Measurements from ENCODE around the gene HHATL.

GRCh38 chr3:42749025-42749752, 46.6 kb upstream of the HHATL start:
- TF ChIP-seq POLR2AphosphoS5 (IDR thresholded peaks at IDR 0.05; ENCODE audit: low read depth, low read length) (no peak), POLR2A (IDR thresholded peaks at IDR 0.05; ENCODE audit: low read depth, low read length) (no peak), TAF1 (IDR thresholded peaks at IDR 0.05; ENCODE audit: low read depth, low read length) (no peak)
